Testis (tissue), 2 donors: ENCODE measurements around the gene DDX50.

Experiments
- POLR2A ChIP-seq: fragments of 450-650 bp; IDR thresholded peaks from one replicate; pipeline ENCODE4 v1.6.1; 2017; ENCODE audit warnings: antibody characterized with exemption, mild to moderate bottlenecking, moderate library complexity
- TF ChIP-seq, protein P1 (sequence below), 3 experiments: fragments of 450-650 bp in 2 of 3; fragments of 200-600 bp in 1 of 3; sonication (generic) in 1 of 3; IDR thresholded peaks; one replicate each; pipeline ENCODE4 v1.5.1; 2016 to 2019; ENCODE audit warnings: antibody characterized with exemption in 3 of 3, mild to moderate bottlenecking in 2 of 3, moderate library complexity in 1 of 3

DNA sequence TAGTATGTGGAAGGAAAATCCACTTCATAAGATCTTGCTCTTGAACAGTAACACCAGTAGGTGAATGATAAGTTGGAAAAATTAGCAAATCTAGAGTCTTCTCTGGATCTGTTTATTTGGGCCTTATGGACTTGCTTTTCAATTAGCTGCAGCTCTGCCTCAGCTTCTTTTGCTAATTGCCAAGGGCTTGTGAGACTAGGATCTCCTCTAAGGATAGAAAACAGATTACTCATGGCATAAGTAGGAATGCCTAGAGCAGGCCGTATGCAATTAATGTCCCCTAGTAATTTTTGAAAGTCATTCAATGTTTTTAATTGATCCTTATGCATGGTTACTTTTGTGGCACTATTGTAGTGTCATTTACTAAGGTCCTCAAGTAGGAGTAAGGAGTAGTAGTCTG is 36.5 kb upstream of the DDX50 start:
- TF ChIP-seq POLR2A, result no peak
- TF ChIP-seq, protein P1, sequence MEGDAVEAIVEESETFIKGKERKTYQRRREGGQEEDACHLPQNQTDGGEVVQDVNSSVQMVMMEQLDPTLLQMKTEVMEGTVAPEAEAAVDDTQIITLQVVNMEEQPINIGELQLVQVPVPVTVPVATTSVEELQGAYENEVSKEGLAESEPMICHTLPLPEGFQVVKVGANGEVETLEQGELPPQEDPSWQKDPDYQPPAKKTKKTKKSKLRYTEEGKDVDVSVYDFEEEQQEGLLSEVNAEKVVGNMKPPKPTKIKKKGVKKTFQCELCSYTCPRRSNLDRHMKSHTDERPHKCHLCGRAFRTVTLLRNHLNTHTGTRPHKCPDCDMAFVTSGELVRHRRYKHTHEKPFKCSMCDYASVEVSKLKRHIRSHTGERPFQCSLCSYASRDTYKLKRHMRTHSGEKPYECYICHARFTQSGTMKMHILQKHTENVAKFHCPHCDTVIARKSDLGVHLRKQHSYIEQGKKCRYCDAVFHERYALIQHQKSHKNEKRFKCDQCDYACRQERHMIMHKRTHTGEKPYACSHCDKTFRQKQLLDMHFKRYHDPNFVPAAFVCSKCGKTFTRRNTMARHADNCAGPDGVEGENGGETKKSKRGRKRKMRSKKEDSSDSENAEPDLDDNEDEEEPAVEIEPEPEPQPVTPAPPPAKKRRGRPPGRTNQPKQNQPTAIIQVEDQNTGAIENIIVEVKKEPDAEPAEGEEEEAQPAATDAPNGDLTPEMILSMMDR (IDR thresholded peaks at IDR 0.05), result no peak
